Stimulated activated effector memory CD8-positive, alpha-beta T cell treated with anti-CD3 and anti-CD28 coated beads, Interleukin-12 subunit alpha, Interleukin-12 subunit beta, amount 100 ng/mL, for 72 hours (primary cell): Measurements from ENCODE around the gene SV2C.

ENCODE experiments used
- ATAC-seq: fragments of 150-1000 bp; cut with Tn5 transposase; 2 replicates; pipeline ENCODE4 v1.10.0; 2021
- DNase-seq, 2 donors: peaks; one replicate each; pipeline ENCODE4 v3.0.0; 2021 to 2022; ENCODE audit warnings: low spot score in 2 of 2
- H3K27ac Mint-ChIP-seq: one replicate; pipeline ENCODE4 v1.8.0; 2022; ENCODE audit warnings: mild to moderate bottlenecking, mixed read lengths
- H3K36me3 Mint-ChIP-seq: one replicate; pipeline ENCODE4 v1.8.0; 2022; ENCODE audit warnings: mild to moderate bottlenecking, mixed read lengths
- H3K4me1 Mint-ChIP-seq: one replicate; pipeline ENCODE4 v1.8.0; 2022; ENCODE audit warnings: mixed read lengths
- H3K4me3 Mint-ChIP-seq: one replicate; pipeline ENCODE4 v1.8.0; 2022; ENCODE audit warnings: mild to moderate bottlenecking, mixed read lengths
- H3K9me3 Mint-ChIP-seq: one replicate; pipeline ENCODE4 v1.8.0; 2022; ENCODE audit warnings: mixed read lengths

Gene SV2C

GRCh38 chr5:76269259-76269931, 186.2 kb downstream of the SV2C start:
- ATAC-seq (peak; percentile 98), DNase-seq (peak; percentile 18 to 70)
- peak overlapping the region; percentile 73 for H3K4me3 Mint-ChIP-seq
- H3K27ac Mint-ChIP-seq: peak overlapping the region; percentile 95
- H3K9me3 Mint-ChIP-seq: no peaks in the 10 kb centered on the region
- no peaks in the 10 kb centered on the region for H3K36me3 Mint-ChIP-seq
- H3K4me1 Mint-ChIP-seq: peaks cover 36% of the 10 kb centered on the region

GRCh38 chr5:76269932-76270610, 186.9 kb downstream of the SV2C start:
- DNase-seq (peak in 1 of 2 donors; percentile 60), ATAC-seq (peak; percentile 83)
- Mint-ChIP-seq H3K4me1 (peaks cover 36% of the 10 kb centered on the region), H3K36me3 (no peaks in the 10 kb centered on the region), H3K4me3 (peak overlapping the region; percentile 73), H3K27ac (peak overlapping the region; percentile 95), H3K9me3 (no peaks in the 10 kb centered on the region)

GRCh38 chr5:76271836-76272235, 188.7 kb downstream of the SV2C start:
- Mint-ChIP-seq H3K36me3 (no peaks in the 10 kb centered on the region), H3K4me3 (no peak overlapping the region), H3K9me3 (no peaks in the 10 kb centered on the region), H3K4me1 (peaks cover 31% of the 10 kb centered on the region), H3K27ac (no peak overlapping the region)
- ATAC-seq (no peak), DNase-seq (no peak)

- Mint-ChIP-seq H3K4me3 (no peak overlapping the region), H3K36me3 (no peaks in the 10 kb centered on the region), H3K4me1 (peaks cover 20% of the 10 kb centered on the region), H3K9me3 (no peaks in the 10 kb centered on the region), H3K27ac (no peak overlapping the region)
- ATAC-seq (no peak), DNase-seq (no peak)
Measured at GRCh38 chr5:76273206-76273885, 190.2 kb downstream of the SV2C start.

GRCh38 chr5:76274571-76274970, 191.4 kb downstream of the SV2C start:
- Mint-ChIP-seq H3K27ac (no peak overlapping the region), H3K4me1 (peaks cover 10% of the 10 kb centered on the region), H3K9me3 (no peaks in the 10 kb centered on the region), H3K4me3 (no peak overlapping the region), H3K36me3 (no peaks in the 10 kb centered on the region)
- DNase-seq (no peak), ATAC-seq (no peak)

GRCh38 chr5:76277736-76278135, 194.6 kb downstream of the SV2C start:
- no peak for DNase-seq
- no peak overlapping the region for H3K27ac Mint-ChIP-seq
- no peak for ATAC-seq
- H3K9me3 Mint-ChIP-seq: no peaks in the 10 kb centered on the region
- no peaks in the 10 kb centered on the region for H3K4me1 Mint-ChIP-seq
- H3K4me3 Mint-ChIP-seq: no peak overlapping the region
- no peaks in the 10 kb centered on the region for H3K36me3 Mint-ChIP-seq

GRCh38 chr5:76278261-76278789, 195.1 kb downstream of the SV2C start:
- no peak overlapping the region for H3K27ac Mint-ChIP-seq
- H3K9me3 Mint-ChIP-seq: no peaks in the 10 kb centered on the region
- H3K36me3 Mint-ChIP-seq: no peaks in the 10 kb centered on the region
- no peaks in the 10 kb centered on the region for H3K4me1 Mint-ChIP-seq
- DNase-seq: no peak
- ATAC-seq: no peak
- H3K4me3 Mint-ChIP-seq: no peak overlapping the region

GRCh38 chr5:76280494-76280893, 197.3 kb downstream of the SV2C start:
- ATAC-seq (no peak), DNase-seq (no peak)
- no peaks in the 10 kb centered on the region for H3K36me3 Mint-ChIP-seq
- no peak overlapping the region for H3K27ac Mint-ChIP-seq
- H3K4me1 Mint-ChIP-seq: no peaks in the 10 kb centered on the region
- no peak overlapping the region for H3K4me3 Mint-ChIP-seq
- H3K9me3 Mint-ChIP-seq: no peaks in the 10 kb centered on the region

GRCh38 chr5:76283670-76284069, 200.5 kb downstream of the SV2C start:
- DNase-seq (no peak), ATAC-seq (peak; percentile 50)
- no peak overlapping the region for H3K27ac Mint-ChIP-seq
- H3K36me3 Mint-ChIP-seq: no peaks in the 10 kb centered on the region
- no peaks in the 10 kb centered on the region for H3K4me1 Mint-ChIP-seq
- no peaks in the 10 kb centered on the region for H3K9me3 Mint-ChIP-seq
- no peak overlapping the region for H3K4me3 Mint-ChIP-seq

GRCh38 chr5:76289692-76290091, 206.5 kb downstream of the SV2C start:
- H3K36me3 Mint-ChIP-seq: no peaks in the 10 kb centered on the region
- no peak overlapping the region for H3K4me3 Mint-ChIP-seq
- H3K9me3 Mint-ChIP-seq: no peaks in the 10 kb centered on the region
- H3K4me1 Mint-ChIP-seq: no peaks in the 10 kb centered on the region
- ATAC-seq (no peak), DNase-seq (no peak)
- H3K27ac Mint-ChIP-seq: no peak overlapping the region

- Mint-ChIP-seq H3K36me3 (no peaks in the 10 kb centered on the region), H3K27ac (no peak overlapping the region), H3K4me1 (no peaks in the 10 kb centered on the region), H3K4me3 (no peak overlapping the region), H3K9me3 (no peaks in the 10 kb centered on the region)
- DNase-seq (no peak), ATAC-seq (no peak)
Measured at GRCh38 chr5:76290321-76290757, 207.2 kb downstream of the SV2C start.

GRCh38 chr5:76291305-76292077, 208.3 kb downstream of the SV2C start:
- Mint-ChIP-seq H3K4me1 (no peaks in the 10 kb centered on the region), H3K27ac (no peak overlapping the region), H3K4me3 (no peak overlapping the region), H3K9me3 (no peaks in the 10 kb centered on the region), H3K36me3 (no peaks in the 10 kb centered on the region)
- no peak for ATAC-seq
- no peak for DNase-seq

GRCh38 chr5:76292620-76293322, 209.6 kb downstream of the SV2C start:
- DNase-seq (no peak), ATAC-seq (no peak)
- no peaks in the 10 kb centered on the region for H3K4me1 Mint-ChIP-seq
- H3K9me3 Mint-ChIP-seq: no peaks in the 10 kb centered on the region
- H3K36me3 Mint-ChIP-seq: no peaks in the 10 kb centered on the region
- H3K4me3 Mint-ChIP-seq: no peak overlapping the region
- no peak overlapping the region for H3K27ac Mint-ChIP-seq

- Mint-ChIP-seq H3K27ac (no peak overlapping the region), H3K36me3 (no peaks in the 10 kb centered on the region), H3K4me3 (no peak overlapping the region), H3K4me1 (peaks cover 5% of the 10 kb centered on the region), H3K9me3 (no peaks in the 10 kb centered on the region)
- DNase-seq: no peak
- ATAC-seq: peak; percentile 57
Measured at GRCh38 chr5:76294573-76294972, 211.4 kb downstream of the SV2C start.
